A549 (cell line): ENCODE data around the gene RRAS. TPM values are rescaled to one million over a fixed set of nuclear protein-coding genes. Genes with fewer than 3 reads are reported as not detected.

Experiments
- ATAC-seq, 2 experiments: fragments of 200-7000 bp in 1 of 2; fragments of >200 bp in 1 of 2; cut with Nextera tagmentation in 1 of 2; cut with Tn5 transposase in 1 of 2; 3 replicates each; pipeline versions ENCODE4 v1.8.0 to v1.9.1; 2018 to 2020; ENCODE audit warnings: mild to moderate bottlenecking in 1 of 2, moderate library complexity in 1 of 2
- CTCF ChIA-PET: fragments of 300-600 bp; sonication (Branson Sonifier 250); formaldehyde crosslinking; extraction: SDS; loops from one replicate; lab custom pipeline; 2021; ENCODE audit warnings: antibody characterized with exemption, inconsistent platforms; lab: Yijun Ruan, JAX
- POLR2A ChIA-PET: fragments of 350-600 bp; formaldehyde crosslinking; extraction: SDS; loops from one replicate; lab custom pipeline; 2021; ENCODE audit warnings: antibody characterized with exemption, inconsistent platforms; lab: Yijun Ruan, JAX
- DNase-seq, 2 experiments: peaks; one replicate each; pipeline versions ENCODE4 v3.0.0 to v3.0.0-alpha.2; 2011 to 2016; ENCODE audit warnings: low read depth in 1 of 2, low spot score in 1 of 2
- FAIRE-seq: peaks from 2 replicates; lab custom pipeline; 2011; peaks lifted over from hg19 to GRCh38; lab: Jason Lieb, UNC
- H3K27ac ChIP-seq, 2 experiments: fragments of >200 bp; sonication (Bioruptor Twin); formaldehyde crosslinking; 3 replicates each; pipeline ENCODE4 v1.5.1; 2016 to 2017
- H3K4me1 ChIP-seq: fragments of >200 bp; sonication (Bioruptor Twin); formaldehyde crosslinking; 3 replicates; pipeline ENCODE4 v1.6.1; 2016
- H3K4me2 ChIP-seq: fragments of >200 bp; sonication (Bioruptor Twin); formaldehyde crosslinking; 3 replicates; pipeline ENCODE4 v1.6.1; 2016
- H3K4me3 ChIP-seq: fragments of >200 bp; sonication (Bioruptor Twin); formaldehyde crosslinking; 3 replicates; pipeline ENCODE4 v1.5.1; 2016
- H3K9me3 ChIP-seq: fragments of >200 bp; sonication (Bioruptor Twin); formaldehyde crosslinking; 3 replicates; pipeline ENCODE4 v1.6.1; 2016
- CBX8 ChIP-seq: fragments of 200-600 bp; sonication (generic); IDR thresholded peaks from 2 replicates; pipeline ENCODE4 v1.6.1; 2016
- CEBPB ChIP-seq, 2 experiments: fragments of >200 bp in 1 of 2; sonication (Bioruptor Twin) in 1 of 2; formaldehyde crosslinking in 1 of 2; IDR thresholded peaks; 2 replicates each; pipeline ENCODE4 v1.6.1; 2012 to 2016
- CHD2 ChIP-seq: fragments of 150-350 bp; IDR thresholded peaks from 2 replicates; pipeline ENCODE4 v1.6.1; 2014; ENCODE audit warnings: low read length; ENCODE audit not compliant: partially characterized antibody
- EHMT2 ChIP-seq: fragments of 200-600 bp; sonication (generic); IDR thresholded peaks from 2 replicates; pipeline ENCODE4 v1.6.1; 2016; ENCODE audit warnings: antibody characterized with exemption, low read depth, mild to moderate bottlenecking, moderate library complexity
- ESRRA ChIP-seq: fragments of 150-350 bp; IDR thresholded peaks from 2 replicates; pipeline ENCODE4 v1.6.1; 2014; ENCODE audit warnings: mild to moderate bottlenecking, low read length, borderline replicate concordance
- FOSL2 ChIP-seq, 2 experiments: fragments of 450-650 bp in 1 of 2; fragments of >200 bp in 1 of 2; sonication (Bioruptor Twin) in 1 of 2; formaldehyde crosslinking; IDR thresholded peaks; 2 replicates each; pipeline versions ENCODE4 v1.5.0 to v1.6.1; 2016 to 2020; ENCODE audit warnings: mild to moderate bottlenecking in 1 of 2, moderate library complexity in 1 of 2
- GATA3 ChIP-seq: IDR thresholded peaks from 2 replicates; pipeline ENCODE4 v1.6.1; 2012; ENCODE audit warnings: borderline replicate concordance
- HEYL ChIP-seq: fragments of 250-450 bp; sonication (Bioruptor Pico); IDR thresholded peaks from 2 replicates; pipeline ENCODE4 v1.8.0; 2021; ENCODE audit warnings: mild to moderate bottlenecking, moderate library complexity
- HOXA7 ChIP-seq: fragments of 250-450 bp; sonication (Bioruptor Pico); IDR thresholded peaks from 2 replicates; pipeline ENCODE4 v1.5.0; 2020; ENCODE audit warnings: mild to moderate bottlenecking, moderate library complexity
- HOXB5 ChIP-seq: fragments of 250-450 bp; sonication (Bioruptor Pico); IDR thresholded peaks from 2 replicates; pipeline ENCODE4 v1.5.0; 2020; ENCODE audit warnings: mild to moderate bottlenecking, moderate library complexity
- JUNB ChIP-seq: fragments of >200 bp; sonication (Bioruptor Twin); formaldehyde crosslinking; IDR thresholded peaks from 2 replicates; pipeline ENCODE4 v1.6.1; 2016
- KDM1A ChIP-seq: fragments of 200-600 bp; sonication (generic); IDR thresholded peaks from 2 replicates; pipeline ENCODE4 v1.6.1; 2016; ENCODE audit warnings: low read depth, mild to moderate bottlenecking
- KDM5A ChIP-seq: fragments of 200-600 bp; sonication (generic); IDR thresholded peaks from 2 replicates; pipeline ENCODE4 v1.6.1; 2016; ENCODE audit warnings: antibody characterized with exemption, mild to moderate bottlenecking
- NFE2L2 ChIP-seq: fragments of 150-350 bp; conservative IDR thresholded peaks from 2 replicates; pipeline ENCODE4 v1.6.1; 2014; ENCODE audit warnings: low read length
- NPAS2 ChIP-seq: fragments of 250-450 bp; sonication (Bioruptor Pico); IDR thresholded peaks from 2 replicates; pipeline ENCODE4 v1.8.0; 2022; ENCODE audit warnings: mild to moderate bottlenecking, moderate library complexity, borderline replicate concordance
- RCOR1 ChIP-seq: fragments of 150-350 bp; IDR thresholded peaks from 2 replicates; pipeline ENCODE4 v1.6.1; 2014; ENCODE audit warnings: antibody characterized with exemption, low read length, low read depth
- ZFP36 ChIP-seq: fragments of 450-650 bp; IDR thresholded peaks from 2 replicates; pipeline ENCODE4 v1.6.1; 2014; ENCODE audit warnings: borderline replicate concordance; ENCODE audit not compliant: partially characterized antibody
- ZNF302 ChIP-seq: fragments of 250-450 bp; sonication (Bioruptor Pico); IDR thresholded peaks from 2 replicates; pipeline ENCODE4 v1.9.0; 2021; ENCODE audit warnings: inconsistent platforms, mild to moderate bottlenecking, moderate library complexity
- WGBS: methylation state at CpG from one replicate; pipeline ENCODE4 v1.1.6; 2017; ENCODE audit errors: missing lambda C conversion rate; 5-methylcytosine and 5-hydroxymethylcytosine counted together
- polyA plus RNA-seq, 4 experiments: library from polyadenylated mRNA; depleted of rRNA in 3 of 4; stranded (reverse); fragments of >200 nt; fragmentation: RNase III in 1 of 4; extraction: RNeasy Plus Mini Kit Qiagen cat#74134 plus additional on column Dnase treatment in 1 of 4; gene quantifications; 2 replicates in 3 of 4; 3 replicates in 1 of 4; pipeline ENCODE4 v1.2.3, GENCODE V29; 2011 to 2017
- TF ChIP-seq, protein P1 (sequence below): fragments of >200 bp; sonication (Bioruptor Twin); formaldehyde crosslinking; IDR thresholded peaks from 3 replicates; pipeline ENCODE4 v1.6.1; 2016
- TF ChIP-seq, protein P2 (sequence below): IDR thresholded peaks from 2 replicates; pipeline ENCODE4 v1.6.1; 2012
- TF ChIP-seq, protein P3 (sequence below): fragments of >200 bp; sonication (Bioruptor Twin); formaldehyde crosslinking; IDR thresholded peaks from 3 replicates; pipeline ENCODE4 v1.5.1; 2016

The RRAS gene
- polyA plus RNA-seq, 2 of the 4 experiments (the other 2 are of a cell fraction): 47.6 to 49.2 TPM

DNA sequence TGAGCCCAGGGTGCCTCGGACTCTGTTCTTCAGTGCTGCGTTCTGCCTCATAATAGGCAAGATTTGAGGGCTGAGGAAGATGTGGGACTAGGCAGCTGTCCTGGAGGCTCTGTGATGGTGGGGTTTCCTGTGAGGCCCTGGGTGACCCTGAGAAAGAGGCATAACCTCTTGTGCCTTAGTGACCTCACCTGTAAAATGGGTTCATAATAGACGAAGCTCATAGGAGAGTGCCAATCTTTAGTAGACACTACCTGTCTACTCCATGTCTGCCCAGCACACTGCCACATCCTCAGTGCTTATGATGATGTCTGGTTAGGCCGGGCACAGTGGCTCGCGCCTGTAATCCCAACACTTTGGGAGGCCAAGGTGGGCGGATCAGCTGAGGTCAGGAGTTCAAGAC is 23.4 kb downstream of the RRAS start:
- Histone ChIP-seq H3K9me3 (no peaks in the 10 kb centered on the region), H3K27ac (no peak overlapping the region), H3K4me2 (no peak overlapping the region), H3K4me3 (no peak overlapping the region), H3K4me1 (peaks cover 34% of the 10 kb centered on the region)
- CTCF ChIA-PET: interaction anchor here (0.7 to 3.9 kb wide), 8 partner anchors 8 to 55 kb away, joined by 3 to 15 read pairs (median 4); partner anchors contain the start of gene RRAS
- FAIRE-seq: no peak
- no peak for DNase-seq
- ATAC-seq: no peak
- POLR2A ChIA-PET: no interaction called here
- WGBS: 95% methylated on average over 7 of the region's 7 CpGs
- TF ChIP-seq KDM1A (peak; percentile 85), ZNF302 (no peak), RCOR1 (0 out of 2 replicates have a peak, but pooled peaks have one; percentile 75)

DNA sequence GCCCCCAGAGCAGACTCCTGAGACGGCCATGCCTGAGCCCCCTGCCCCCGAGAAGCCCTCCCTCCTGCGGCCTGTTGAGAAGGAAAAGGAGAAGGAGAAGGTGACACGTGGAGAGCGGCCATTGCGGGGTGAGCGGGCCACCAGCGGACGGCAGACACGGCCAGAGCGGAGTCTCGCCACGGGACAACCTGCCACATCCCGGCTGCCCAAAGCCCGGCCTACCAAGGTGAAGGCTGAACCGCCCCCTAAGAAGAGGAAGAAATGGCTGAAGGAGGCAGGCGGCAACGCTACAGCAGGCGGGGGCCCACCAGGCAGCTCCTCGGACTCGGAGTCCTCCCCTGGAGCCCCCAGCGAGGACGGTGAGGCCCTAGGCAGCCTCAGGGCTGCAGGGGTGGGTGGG is 24.1 kb downstream of the RRAS start:
- TF ChIP-seq CEBPB (IDR thresholded peaks at IDR 0.05): no peak
- CTCF ChIA-PET: interaction anchor here (1.0 to 3.9 kb wide), 4 partner anchors 10 to 56 kb away, joined by 4 to 15 read pairs (median 10); no protein-coding TSS in a partner anchor
- H3K27ac ChIP-seq: peak overlapping the region in 1 of 2 experiments; percentile 84; a peak in 3 of 6 replicates
- peaks cover 34% of the 10 kb centered on the region for H3K4me1 ChIP-seq
- H3K9me3 ChIP-seq: no peaks in the 10 kb centered on the region
- H3K4me2 ChIP-seq: no peak overlapping the region
- ATAC-seq (no peak), DNase-seq (no peak), FAIRE-seq (no peak)
- 96% methylated on average over 21 of the region's 23 CpGs for WGBS
- POLR2A ChIA-PET: no interaction called here
- H3K4me3 ChIP-seq: no peak overlapping the region

DNA sequence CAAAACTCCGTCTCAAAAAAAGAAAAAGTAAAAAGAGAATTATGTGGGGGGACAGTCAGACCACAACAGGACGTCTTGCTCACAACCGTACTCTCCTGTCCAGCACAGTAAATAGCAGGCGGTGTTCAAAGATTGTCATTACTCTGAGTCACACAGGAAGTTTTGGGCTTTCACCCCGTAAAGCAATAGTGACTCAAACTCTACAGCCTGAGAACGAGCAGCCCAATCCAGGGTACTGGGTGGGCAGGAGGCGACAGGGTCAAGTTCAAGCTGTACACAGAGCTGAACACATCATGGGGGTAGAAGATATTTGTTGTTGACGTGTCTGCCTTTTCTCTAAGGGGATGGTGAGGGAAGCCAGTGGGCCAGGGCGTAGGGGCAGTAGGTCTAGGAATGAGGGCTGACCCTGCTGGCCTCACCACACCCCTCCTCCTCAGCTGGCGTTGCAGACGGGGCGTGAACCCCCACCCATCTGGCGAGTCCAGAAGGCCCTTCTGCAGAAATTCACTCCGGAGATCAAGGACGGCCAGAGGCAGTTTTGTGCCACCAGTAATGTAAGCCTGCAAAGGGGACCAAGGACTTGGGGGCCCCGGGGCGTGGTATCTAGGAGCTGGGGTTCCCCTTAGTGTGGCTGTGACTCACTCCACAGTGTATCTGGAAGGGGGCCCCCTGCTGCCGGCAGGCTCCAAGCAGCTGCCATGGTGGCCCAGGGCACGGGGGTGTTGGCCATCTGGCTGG is 25.7 kb downstream of the RRAS start:
- TF ChIP-seq EHMT2: no peak
- no peak for TF ChIP-seq HEYL (CRISPR knock-in tag)
- TF ChIP-seq, protein P1, sequence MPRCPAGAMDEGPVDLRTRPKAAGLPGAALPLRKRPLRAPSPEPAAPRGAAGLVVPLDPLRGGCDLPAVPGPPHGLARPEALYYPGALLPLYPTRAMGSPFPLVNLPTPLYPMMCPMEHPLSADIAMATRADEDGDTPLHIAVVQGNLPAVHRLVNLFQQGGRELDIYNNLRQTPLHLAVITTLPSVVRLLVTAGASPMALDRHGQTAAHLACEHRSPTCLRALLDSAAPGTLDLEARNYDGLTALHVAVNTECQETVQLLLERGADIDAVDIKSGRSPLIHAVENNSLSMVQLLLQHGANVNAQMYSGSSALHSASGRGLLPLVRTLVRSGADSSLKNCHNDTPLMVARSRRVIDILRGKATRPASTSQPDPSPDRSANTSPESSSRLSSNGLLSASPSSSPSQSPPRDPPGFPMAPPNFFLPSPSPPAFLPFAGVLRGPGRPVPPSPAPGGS: no peak
- TF ChIP-seq HOXA7 (CRISPR knock-in tag): no peak
- TF ChIP-seq CHD2: no peak
- no peak for TF ChIP-seq JUNB
- TF ChIP-seq HOXB5 (CRISPR knock-in tag): no peak
- TF ChIP-seq, protein P2, sequence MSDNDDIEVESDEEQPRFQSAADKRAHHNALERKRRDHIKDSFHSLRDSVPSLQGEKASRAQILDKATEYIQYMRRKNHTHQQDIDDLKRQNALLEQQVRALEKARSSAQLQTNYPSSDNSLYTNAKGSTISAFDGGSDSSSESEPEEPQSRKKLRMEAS: 0 out of 2 replicates have a peak, but pooled peaks have one; percentile 10
- TF ChIP-seq NFE2L2: 0 out of 2 replicates have a peak, but pooled peaks have one; percentile 15
- peak; percentile 67 for TF ChIP-seq FOSL2 (IDR thresholded peaks at IDR 0.05)
- peak; percentile 80 for TF ChIP-seq FOSL2 (CRISPR knock-in tag; IDR thresholded peaks at IDR 0.05)
- no peak for TF ChIP-seq ZFP36
- TF ChIP-seq NPAS2 (CRISPR knock-in tag): no peak
- TF ChIP-seq, protein P3, sequence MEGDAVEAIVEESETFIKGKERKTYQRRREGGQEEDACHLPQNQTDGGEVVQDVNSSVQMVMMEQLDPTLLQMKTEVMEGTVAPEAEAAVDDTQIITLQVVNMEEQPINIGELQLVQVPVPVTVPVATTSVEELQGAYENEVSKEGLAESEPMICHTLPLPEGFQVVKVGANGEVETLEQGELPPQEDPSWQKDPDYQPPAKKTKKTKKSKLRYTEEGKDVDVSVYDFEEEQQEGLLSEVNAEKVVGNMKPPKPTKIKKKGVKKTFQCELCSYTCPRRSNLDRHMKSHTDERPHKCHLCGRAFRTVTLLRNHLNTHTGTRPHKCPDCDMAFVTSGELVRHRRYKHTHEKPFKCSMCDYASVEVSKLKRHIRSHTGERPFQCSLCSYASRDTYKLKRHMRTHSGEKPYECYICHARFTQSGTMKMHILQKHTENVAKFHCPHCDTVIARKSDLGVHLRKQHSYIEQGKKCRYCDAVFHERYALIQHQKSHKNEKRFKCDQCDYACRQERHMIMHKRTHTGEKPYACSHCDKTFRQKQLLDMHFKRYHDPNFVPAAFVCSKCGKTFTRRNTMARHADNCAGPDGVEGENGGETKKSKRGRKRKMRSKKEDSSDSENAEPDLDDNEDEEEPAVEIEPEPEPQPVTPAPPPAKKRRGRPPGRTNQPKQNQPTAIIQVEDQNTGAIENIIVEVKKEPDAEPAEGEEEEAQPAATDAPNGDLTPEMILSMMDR: peak; percentile 17; the same call in 1 of the 3 replicates
- no peak for TF ChIP-seq CBX8
- TF ChIP-seq GATA3: no peak; the same call in 1 of the 2 replicates
- TF ChIP-seq ESRRA: 0 out of 2 replicates have a peak, but pooled peaks have one; percentile 2
- no peak for TF ChIP-seq KDM5A
- TF ChIP-seq, all 56 proteins: peak for 5
- Histone ChIP-seq H3K27ac (peak overlapping the region; percentile 65 to 84; a peak in 5 of 6 replicates), H3K4me2 (peak overlapping the region; percentile 72), H3K4me3 (no peak overlapping the region), H3K9me3 (no peaks in the 10 kb centered on the region), H3K4me1 (peaks cover 34% of the 10 kb centered on the region)
- ATAC-seq (peak; percentile 85 to 89), DNase-seq (peak; percentile 71 to 78), FAIRE-seq (peak; percentile 65)
- ChIA-PET POLR2A (interaction anchor here (0.9 to 1.8 kb wide), 2 partner anchors 26 to 28 kb away, joined by 3 to 5 read pairs; partner anchors contain the start of gene SCAF1), CTCF (interaction anchor here (0.8 to 3.9 kb wide), 7 partner anchors 11 to 59 kb away, joined by 3 to 11 read pairs (median 4); no protein-coding TSS in a partner anchor)
- WGBS: 35% methylated on average over 18 of the region's 19 CpGs
